Breast epithelium (tissue), 3 donors: ENCODE results near the gene CTDSP1.

Source experiments
- POLR2A ChIP-seq: fragments of 450-650 bp; IDR thresholded peaks from one replicate; pipeline ENCODE4 v1.6.1; 2016; ENCODE audit warnings: antibody characterized with exemption, mild to moderate bottlenecking, moderate library complexity
- POLR2AphosphoS5 ChIP-seq, 3 donors: sonication (generic); formaldehyde crosslinking; IDR thresholded peaks; one replicate each; pipeline ENCODE4 v1.6.1; 2017; ENCODE audit warnings: antibody characterized with exemption in 3 of 3
- TF ChIP-seq, protein P1 (sequence below), 3 donors: fragments of 450-650 bp; IDR thresholded peaks; one replicate each; pipeline ENCODE4 v1.5.1; 2016 to 2017; ENCODE audit warnings: antibody characterized with exemption in 3 of 3, mild to moderate bottlenecking in 3 of 3, moderate library complexity in 3 of 3

DNA sequence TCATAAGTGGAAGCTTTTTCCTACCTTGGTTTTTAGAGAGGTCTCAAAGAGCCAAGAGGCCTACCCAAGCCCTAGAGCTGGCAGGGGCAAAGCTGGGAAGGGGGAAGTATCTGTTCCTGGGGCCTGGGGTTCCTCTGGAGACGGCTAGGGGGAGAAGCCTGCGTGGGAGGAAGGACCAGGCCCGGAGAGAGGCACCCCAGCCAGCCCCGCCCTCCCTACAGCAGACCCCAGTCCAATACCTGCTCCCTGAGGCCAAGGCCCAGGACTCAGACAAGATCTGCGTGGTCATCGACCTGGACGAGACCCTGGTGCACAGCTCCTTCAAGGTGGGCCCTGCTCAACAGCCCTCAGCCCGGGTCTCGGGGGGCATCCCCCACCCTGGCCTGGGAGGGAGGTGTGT lies 2.2 kb downstream of the CTDSP1 start:
- TF ChIP-seq POLR2A (no peak), POLR2AphosphoS5 (IDR thresholded peaks at IDR 0.05) (no peak)
- TF ChIP-seq, protein P1, sequence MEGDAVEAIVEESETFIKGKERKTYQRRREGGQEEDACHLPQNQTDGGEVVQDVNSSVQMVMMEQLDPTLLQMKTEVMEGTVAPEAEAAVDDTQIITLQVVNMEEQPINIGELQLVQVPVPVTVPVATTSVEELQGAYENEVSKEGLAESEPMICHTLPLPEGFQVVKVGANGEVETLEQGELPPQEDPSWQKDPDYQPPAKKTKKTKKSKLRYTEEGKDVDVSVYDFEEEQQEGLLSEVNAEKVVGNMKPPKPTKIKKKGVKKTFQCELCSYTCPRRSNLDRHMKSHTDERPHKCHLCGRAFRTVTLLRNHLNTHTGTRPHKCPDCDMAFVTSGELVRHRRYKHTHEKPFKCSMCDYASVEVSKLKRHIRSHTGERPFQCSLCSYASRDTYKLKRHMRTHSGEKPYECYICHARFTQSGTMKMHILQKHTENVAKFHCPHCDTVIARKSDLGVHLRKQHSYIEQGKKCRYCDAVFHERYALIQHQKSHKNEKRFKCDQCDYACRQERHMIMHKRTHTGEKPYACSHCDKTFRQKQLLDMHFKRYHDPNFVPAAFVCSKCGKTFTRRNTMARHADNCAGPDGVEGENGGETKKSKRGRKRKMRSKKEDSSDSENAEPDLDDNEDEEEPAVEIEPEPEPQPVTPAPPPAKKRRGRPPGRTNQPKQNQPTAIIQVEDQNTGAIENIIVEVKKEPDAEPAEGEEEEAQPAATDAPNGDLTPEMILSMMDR (IDR thresholded peaks at IDR 0.05): no peak
